Measurements from ENCODE around the gene TNFRSF14. TPM values are rescaled to one million over a fixed set of nuclear protein-coding genes. Genes with fewer than 3 reads are reported as not detected.

TNFRSF14 gene
- total RNA-seq, 1 donor = 12.0 TPM

DNA sequence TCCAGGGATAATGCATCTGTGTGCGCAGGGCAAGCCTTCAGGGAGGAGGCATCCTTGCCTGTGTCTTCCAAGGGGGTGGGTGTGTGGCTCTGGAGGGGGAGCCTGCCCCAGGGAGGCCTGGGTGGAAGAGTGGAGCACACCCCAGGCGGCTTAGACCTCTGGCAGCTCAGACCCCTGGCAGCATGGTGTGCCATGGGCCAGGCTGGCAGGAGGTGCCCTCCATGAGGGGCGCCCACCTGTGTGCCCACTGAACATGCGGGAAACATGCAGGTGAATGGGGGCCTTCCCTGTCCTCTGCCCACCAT, 28.7 kb upstream of the TNFRSF14 start:
- TF ChIP-seq, protein P1, sequence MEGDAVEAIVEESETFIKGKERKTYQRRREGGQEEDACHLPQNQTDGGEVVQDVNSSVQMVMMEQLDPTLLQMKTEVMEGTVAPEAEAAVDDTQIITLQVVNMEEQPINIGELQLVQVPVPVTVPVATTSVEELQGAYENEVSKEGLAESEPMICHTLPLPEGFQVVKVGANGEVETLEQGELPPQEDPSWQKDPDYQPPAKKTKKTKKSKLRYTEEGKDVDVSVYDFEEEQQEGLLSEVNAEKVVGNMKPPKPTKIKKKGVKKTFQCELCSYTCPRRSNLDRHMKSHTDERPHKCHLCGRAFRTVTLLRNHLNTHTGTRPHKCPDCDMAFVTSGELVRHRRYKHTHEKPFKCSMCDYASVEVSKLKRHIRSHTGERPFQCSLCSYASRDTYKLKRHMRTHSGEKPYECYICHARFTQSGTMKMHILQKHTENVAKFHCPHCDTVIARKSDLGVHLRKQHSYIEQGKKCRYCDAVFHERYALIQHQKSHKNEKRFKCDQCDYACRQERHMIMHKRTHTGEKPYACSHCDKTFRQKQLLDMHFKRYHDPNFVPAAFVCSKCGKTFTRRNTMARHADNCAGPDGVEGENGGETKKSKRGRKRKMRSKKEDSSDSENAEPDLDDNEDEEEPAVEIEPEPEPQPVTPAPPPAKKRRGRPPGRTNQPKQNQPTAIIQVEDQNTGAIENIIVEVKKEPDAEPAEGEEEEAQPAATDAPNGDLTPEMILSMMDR (IDR thresholded peaks at IDR 0.05; ENCODE audit: insufficient read depth, low read length) = no peak
- H3K4me3 ChIP-seq (ENCODE audit: low read depth, low read length) = no peak overlapping the region
- DNase-seq (ENCODE audit: low read depth) = no peak

DNA sequence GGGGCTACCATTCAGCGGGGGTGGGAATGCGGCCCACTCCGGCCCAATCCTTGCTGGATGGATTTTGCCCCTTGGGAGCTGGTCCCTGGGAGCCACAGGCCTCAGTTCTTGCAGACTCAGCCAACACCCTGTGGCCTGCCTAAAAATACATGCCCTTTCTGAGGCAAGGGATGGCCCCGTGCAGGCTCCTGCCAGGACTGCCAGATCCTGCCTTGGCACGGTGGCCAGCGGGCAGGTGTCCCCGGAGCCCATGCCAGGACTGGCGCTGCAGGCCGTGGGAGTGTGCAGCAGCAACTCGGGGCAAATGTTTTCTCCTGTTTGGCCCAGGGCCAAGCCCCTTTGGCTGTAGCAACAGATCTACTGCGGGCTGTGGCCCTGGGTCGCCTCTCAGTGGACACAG, 28.2 kb upstream of the TNFRSF14 start:
- no peak for DNase-seq (ENCODE audit: low read depth)
- no peak overlapping the region for H3K4me3 ChIP-seq (ENCODE audit: low read depth, low read length)
- TF ChIP-seq, protein P1 (IDR thresholded peaks at IDR 0.05; ENCODE audit: insufficient read depth, low read length) = no peak

DNA sequence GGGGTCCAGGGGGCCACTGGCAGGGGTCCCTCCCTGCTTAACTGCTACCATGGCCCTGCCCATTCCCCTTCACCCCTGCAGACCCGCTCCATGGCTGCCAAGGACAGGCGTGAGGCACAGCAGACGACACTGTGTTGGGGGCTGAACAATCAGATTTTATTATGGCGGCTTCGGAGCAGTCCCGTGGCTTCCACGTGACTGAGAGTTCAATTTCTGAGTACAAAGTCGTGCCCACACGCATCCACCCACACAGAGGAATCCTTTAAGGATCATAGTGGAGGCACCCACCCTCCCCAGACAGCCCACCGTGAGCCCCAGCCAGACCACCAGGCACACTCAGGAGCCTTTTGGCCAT, 27.6 kb upstream of the TNFRSF14 start:
- no peak overlapping the region for H3K4me3 ChIP-seq (ENCODE audit: low read depth, low read length)
- TF ChIP-seq, protein P1 (IDR thresholded peaks at IDR 0.05; ENCODE audit: insufficient read depth, low read length) = no peak
- no peak for DNase-seq (ENCODE audit: low read depth)

DNA sequence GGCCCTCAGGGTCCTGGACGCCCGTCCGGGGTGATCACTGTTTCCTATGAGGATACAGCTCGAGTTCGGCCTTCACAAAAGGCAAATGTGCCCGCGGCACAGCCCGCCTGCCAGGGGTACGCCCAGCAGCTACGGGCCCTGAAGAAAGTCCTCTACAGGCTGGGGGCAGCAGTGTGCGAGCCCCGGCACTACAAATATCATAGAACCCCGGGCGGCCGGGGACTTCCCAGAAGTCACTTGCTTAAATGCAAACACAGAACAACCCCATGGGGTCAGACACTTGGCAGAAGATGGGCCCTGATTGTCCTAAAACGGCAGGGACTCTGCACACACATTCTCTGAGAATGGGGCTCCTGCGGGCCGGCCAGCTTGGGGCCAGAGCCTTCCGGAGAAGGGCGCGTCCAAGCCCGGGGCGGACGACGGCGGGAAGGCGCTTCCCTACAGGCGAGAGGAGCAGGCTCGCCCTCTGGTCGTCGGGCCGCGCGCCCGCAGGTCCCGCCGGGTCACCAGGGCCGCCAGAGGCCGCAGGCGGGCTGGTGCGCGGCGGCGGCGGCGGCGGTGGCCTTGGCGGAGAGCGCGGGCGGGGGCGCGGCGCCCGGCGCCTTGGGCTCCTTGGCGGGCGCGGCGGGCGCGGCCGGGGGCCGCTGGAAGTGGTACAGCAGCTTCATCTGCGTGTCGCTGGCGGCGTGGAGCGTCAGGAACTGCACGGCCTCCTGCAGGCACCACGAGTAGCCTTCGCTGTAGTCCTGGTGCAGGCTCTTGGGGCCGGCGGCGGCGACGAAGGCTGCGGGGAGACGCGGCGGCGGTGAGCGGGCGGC, 27.0 kb upstream of the TNFRSF14 start:
- no peak for DNase-seq (ENCODE audit: low read depth)
- TF ChIP-seq, protein P1 (IDR thresholded peaks at IDR 0.05; ENCODE audit: insufficient read depth, low read length) = no peak
- H3K4me3 ChIP-seq (ENCODE audit: low read depth, low read length) = no peak overlapping the region

DNA sequence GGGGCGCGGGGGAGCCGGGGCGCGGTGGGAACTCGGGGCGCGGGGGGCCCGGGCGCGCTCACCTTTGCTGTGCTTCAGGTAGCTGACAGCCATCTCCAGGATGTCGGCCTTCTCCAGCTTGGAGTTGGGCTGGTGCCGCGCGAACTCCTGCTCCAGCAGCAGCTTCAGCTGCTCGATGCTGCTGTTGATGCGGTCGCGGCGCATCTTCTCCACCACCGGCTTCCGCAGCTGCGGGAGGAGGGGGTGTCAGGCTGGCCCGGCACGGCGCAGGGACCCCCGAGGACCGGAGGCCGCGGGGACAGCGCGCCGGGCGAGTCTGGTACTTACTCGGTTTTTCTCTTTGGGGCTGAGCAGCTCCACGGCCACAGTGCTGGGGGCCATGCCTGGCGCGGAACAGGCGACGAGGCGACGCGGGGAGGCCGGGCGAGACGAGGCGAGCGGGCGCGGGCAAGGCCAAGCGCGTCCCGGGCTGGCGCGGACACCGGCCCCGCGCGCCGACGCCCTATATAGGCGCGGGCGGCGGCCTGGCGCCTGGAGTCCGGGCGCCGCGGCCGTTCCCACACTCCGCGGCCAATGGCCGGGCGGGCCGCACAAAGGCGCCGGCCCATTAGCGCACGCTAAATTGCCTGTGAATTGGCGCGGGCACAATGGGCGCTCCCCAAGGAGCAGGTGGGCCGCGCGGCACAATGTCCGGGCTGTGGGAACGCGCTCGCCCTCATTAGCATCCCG, 26.2 kb upstream of the TNFRSF14 start, which contains the start of gene HES5:
Gene HES5 (minus strand): TSS at position 480 of the 729 bp plus-strand sequence. CDS start 99 bp downstream, at position 381.
- no peak within 1 kb of the TSS for H3K4me3 ChIP-seq (ENCODE audit: low read depth, low read length)
- TF ChIP-seq, protein P1 (IDR thresholded peaks at IDR 0.05; ENCODE audit: insufficient read depth, low read length) = no peak
- no peak for DNase-seq (ENCODE audit: low read depth)

DNA sequence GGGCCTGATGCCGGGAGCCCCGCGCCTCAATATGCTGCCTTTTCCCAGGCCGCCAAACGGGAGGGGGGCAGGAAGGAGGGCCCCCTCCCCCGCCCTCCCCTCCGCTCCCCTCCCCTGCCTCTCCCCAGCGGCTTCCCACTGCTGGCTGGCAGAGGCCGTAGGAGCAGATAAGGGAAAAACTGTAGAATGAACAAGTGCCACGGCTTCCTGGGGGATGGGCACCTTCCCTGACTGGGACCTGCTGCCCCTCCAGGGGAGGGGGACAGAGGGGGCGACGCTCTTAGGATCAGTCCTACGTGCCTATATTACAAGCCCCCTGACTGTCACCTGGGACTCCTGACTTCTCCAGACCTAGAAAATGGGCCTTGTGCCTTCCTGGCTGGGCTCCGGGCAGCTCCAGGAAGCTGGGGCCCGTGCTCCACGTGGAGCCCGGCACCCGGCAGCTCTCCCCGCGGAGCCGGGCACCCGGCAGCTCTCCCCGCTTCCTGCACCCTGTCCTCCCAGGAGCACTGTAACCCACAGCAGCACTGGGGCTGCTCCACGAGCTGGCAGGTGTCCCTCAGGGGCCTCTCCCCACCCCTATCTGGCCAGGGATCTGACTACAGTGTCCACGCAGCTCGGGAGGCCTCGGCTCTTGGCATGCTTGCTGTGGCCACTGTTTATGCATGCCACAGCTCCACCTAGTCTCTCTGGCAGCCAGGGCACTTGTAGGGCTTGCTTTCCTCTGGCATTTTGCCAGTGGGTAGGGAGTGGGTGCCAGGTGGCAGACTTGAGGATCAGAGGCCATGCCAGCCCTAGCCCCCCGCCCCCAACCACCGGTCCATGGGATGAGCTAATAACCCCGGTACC, 25.4 kb upstream of the TNFRSF14 start:
- no peak for DNase-seq (ENCODE audit: low read depth)
- no peak overlapping the region for H3K4me3 ChIP-seq (ENCODE audit: low read depth, low read length)
- TF ChIP-seq, protein P1 (IDR thresholded peaks at IDR 0.05; ENCODE audit: insufficient read depth, low read length) = no peak

Measured in fibroblast of the aortic adventitia (primary cell).